Activated T-helper 2 cell treated with anti-CD3 and anti-CD28 coated beads, Interferon-gamma antibody, Interleukin-2, Interleukin-4, amounts not matched to agents 10 μg/mL and 5 μg/mL and 100 μg/mL, durations not matched to agents 14 hours and 24 hours and 36 hours (primary cell): Measurements from ENCODE around the gene ORC6. TPM values are rescaled to one million over a fixed set of nuclear protein-coding genes. Genes with fewer than 3 reads are reported as not detected.

Experiments used
- DNase-seq: peaks from one replicate; pipeline ENCODE4 v3.0.0; 2021; ENCODE audit warnings: low spot score
- H3K27ac Mint-ChIP-seq: one replicate; pipeline ENCODE4 v1.8.0; 2021; ENCODE audit warnings: mixed read lengths
- H3K27me3 Mint-ChIP-seq: one replicate; pipeline ENCODE4 v1.8.0; 2021; ENCODE audit warnings: low read depth, mixed read lengths
- H3K36me3 Mint-ChIP-seq: one replicate; pipeline ENCODE4 v1.8.0; 2021; ENCODE audit warnings: low read depth, mixed read lengths
- H3K4me1 Mint-ChIP-seq: one replicate; pipeline ENCODE4 v1.8.0; 2021; ENCODE audit warnings: low read depth, mixed read lengths
- H3K4me3 Mint-ChIP-seq: one replicate; pipeline ENCODE4 v1.8.0; 2021; ENCODE audit warnings: low read depth, mild to moderate bottlenecking, moderate library complexity, mixed read lengths
- H3K9me3 Mint-ChIP-seq: one replicate; pipeline ENCODE4 v1.8.0; 2021; ENCODE audit warnings: mixed read lengths
- intact Hi-C: fragments of 100-400 bp; cut with micrococcal nuclease; formaldehyde crosslinking; loops from one replicate; pipeline ENCODE4 v1.15.1; 2023
- total RNA-seq: library from RNA; stranded (reverse); gene quantifications from 2 replicates; pipeline ENCODE4 v1.2.3, GENCODE V29; 2022

ORC6 gene
- total RNA-seq, 1 donor from 2014 or later, result 56.8 TPM

DNA sequence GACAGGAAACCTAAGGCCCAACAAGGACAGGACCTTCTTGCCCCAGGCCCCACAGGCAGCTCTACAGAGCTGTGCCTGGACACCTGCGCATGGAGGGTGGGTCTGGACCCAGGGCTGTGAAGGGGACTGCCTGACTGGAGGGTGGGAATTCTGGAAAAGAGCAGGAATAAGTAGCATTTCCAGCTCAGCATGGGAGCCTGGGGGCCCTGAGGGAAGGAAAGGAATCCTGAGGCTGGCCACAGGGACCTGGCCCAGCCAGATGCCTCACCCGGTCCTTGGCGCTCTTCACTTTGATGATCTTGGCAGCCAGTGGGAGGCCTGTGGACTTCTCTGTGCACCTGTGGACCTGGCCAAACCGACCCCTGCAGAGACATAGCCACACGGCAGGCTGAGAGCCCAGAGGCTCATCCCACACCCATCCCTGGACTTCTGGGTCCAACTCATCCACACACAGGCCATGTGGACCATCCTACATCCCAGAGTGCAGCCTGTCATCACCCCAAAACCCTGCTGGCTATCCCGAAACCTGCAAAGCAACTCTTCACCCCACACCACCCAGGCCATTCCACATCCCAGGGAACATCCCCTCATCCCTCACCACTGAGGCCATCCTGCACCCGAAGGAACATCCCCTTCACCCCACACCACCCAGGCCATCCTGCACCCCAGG, 40.0 kb downstream of the ORC6 start:
- Mint-ChIP-seq H3K27ac (no peak overlapping the region), H3K9me3 (peaks cover 2% of the 10 kb centered on the region), H3K4me1 (no peaks in the 10 kb centered on the region), H3K36me3 (no peaks in the 10 kb centered on the region), H3K4me3 (no peak overlapping the region), H3K27me3 (peaks cover 5% of the 10 kb centered on the region)
- intact Hi-C loops, result no loop called here
- DNase-seq, result no peak

GRCh38 chr16:46730126-46730525, 40.7 kb downstream of the ORC6 start:
- no peak overlapping the region for H3K4me3 Mint-ChIP-seq
- H3K9me3 Mint-ChIP-seq, result no peaks in the 10 kb centered on the region
- no peak overlapping the region for H3K27ac Mint-ChIP-seq
- H3K36me3 Mint-ChIP-seq, result no peaks in the 10 kb centered on the region
- intact Hi-C loops, result no loop called here
- H3K4me1 Mint-ChIP-seq, result no peaks in the 10 kb centered on the region
- DNase-seq, result no peak
- H3K27me3 Mint-ChIP-seq, result peaks cover 3% of the 10 kb centered on the region

DNA sequence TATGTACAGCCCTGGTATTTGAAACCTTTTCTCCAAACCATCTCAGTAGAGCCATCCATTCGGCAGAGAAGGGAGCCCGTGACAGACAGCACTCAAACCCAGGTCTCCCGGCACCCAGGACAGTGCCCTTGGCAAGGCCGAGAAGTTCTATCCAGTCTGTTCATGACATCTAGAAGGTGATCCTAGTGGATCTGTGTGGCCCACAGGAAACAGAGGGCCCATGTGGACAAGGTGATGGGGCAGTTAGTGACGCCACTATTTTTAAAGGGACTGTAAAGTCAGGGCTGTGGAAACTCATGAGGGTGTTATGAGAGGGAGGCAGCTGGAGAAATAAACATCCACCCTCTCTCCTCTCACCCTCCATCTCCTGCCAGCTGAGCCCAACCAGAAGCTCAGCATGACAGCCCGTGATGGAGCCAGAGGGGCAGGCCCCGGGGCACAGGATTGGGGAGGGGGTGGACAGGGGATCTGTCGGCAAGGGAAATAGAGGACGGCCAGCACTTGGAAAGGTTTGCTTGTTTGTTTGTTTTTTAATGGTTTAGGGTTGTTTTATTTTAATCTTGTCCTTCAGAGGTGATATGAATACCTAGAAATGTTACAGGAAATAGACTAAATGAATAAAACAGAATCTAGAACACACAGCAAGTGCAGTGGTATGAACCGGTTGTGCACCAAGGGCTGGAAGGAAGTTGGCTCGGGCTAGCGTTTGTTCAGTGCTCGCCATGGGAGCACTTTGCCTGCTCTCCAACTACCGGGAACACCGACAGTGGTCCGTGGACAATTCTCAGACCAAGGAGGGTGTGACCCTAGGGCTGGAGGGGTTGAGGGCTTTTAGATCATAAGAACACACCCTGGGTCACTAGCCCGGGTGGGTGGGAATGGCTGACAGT, 41.6 kb downstream of the ORC6 start:
- DNase-seq, result no peak
- no peak overlapping the region for H3K4me3 Mint-ChIP-seq
- no peaks in the 10 kb centered on the region for H3K4me1 Mint-ChIP-seq
- no peaks in the 10 kb centered on the region for H3K27me3 Mint-ChIP-seq
- intact Hi-C loops, result no loop called here
- no peaks in the 10 kb centered on the region for H3K36me3 Mint-ChIP-seq
- H3K27ac Mint-ChIP-seq, result no peak overlapping the region
- no peaks in the 10 kb centered on the region for H3K9me3 Mint-ChIP-seq

- intact Hi-C loops, result no loop called here
- Mint-ChIP-seq H3K27ac (no peak overlapping the region), H3K9me3 (no peaks in the 10 kb centered on the region), H3K4me3 (no peak overlapping the region), H3K4me1 (no peaks in the 10 kb centered on the region), H3K36me3 (no peaks in the 10 kb centered on the region), H3K27me3 (no peaks in the 10 kb centered on the region)
- DNase-seq, result no peak
Measured at GRCh38 chr16:46731691-46732555, 42.5 kb downstream of the ORC6 start.

DNA sequence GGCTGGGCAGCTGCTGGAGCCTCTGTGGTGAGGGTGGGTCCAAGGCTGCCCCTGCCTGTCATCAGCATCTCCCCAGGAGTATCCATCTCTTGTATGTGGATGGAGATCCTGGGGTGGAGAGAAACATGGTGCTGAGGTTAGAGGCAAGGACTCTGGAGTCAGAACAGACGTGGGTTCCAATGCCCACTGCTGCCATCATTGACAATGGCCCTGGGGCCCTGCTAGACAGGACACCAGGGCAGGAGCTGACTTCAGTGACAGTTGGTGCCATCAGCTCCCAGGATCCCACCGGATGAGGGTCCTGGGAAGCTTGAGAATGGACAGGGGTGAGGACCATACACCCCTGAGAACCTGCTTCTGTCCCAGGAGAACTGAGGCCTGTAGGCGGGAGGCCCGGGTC, 43.1 kb downstream of the ORC6 start:
- Mint-ChIP-seq H3K27ac (no peak overlapping the region), H3K36me3 (no peaks in the 10 kb centered on the region)
- intact Hi-C loops, result no loop called here

GRCh38 chr16:46733319-46733830, 43.9 kb downstream of the ORC6 start:
- intact Hi-C loops, result no loop called here
- Mint-ChIP-seq H3K4me3 (no peak overlapping the region), H3K27me3 (no peaks in the 10 kb centered on the region), H3K27ac (no peak overlapping the region), H3K9me3 (no peaks in the 10 kb centered on the region), H3K36me3 (no peaks in the 10 kb centered on the region), H3K4me1 (no peaks in the 10 kb centered on the region)
- DNase-seq, result no peak

More for the DNA sequence above, 43.1 kb downstream of the ORC6 start:
- no peak overlapping the region for H3K4me3 Mint-ChIP-seq
- no peaks in the 10 kb centered on the region for H3K4me1 Mint-ChIP-seq
- H3K9me3 Mint-ChIP-seq, result no peaks in the 10 kb centered on the region
- no peaks in the 10 kb centered on the region for H3K27me3 Mint-ChIP-seq
- DNase-seq, result no peak

DNA sequence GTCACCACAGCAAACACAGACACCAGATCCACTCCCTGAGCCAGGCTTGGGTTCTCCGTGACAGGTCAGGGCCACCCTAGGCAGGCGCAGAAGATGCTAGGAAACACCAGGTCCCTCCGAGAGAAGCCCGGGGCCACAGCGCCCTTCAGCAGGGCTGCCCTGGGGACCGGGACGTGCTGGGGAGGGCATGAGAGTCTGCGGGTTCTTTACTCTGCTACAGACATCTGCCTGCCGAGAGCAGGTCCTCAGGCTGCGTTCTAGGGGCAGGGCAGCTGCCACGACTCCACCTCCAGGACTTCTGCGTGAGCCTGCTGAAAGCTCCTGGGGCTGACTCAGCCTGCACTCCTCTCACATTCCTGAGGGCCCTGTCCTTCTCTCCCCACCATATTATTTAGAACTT, 47.2 kb downstream of the ORC6 start:
- Mint-ChIP-seq H3K36me3 (no peaks in the 10 kb centered on the region), H3K4me3 (no peak overlapping the region), H3K4me1 (no peaks in the 10 kb centered on the region), H3K9me3 (no peaks in the 10 kb centered on the region), H3K27ac (no peak overlapping the region), H3K27me3 (no peaks in the 10 kb centered on the region)
- intact Hi-C loops, result no loop called here
- no peak for DNase-seq

DNA sequence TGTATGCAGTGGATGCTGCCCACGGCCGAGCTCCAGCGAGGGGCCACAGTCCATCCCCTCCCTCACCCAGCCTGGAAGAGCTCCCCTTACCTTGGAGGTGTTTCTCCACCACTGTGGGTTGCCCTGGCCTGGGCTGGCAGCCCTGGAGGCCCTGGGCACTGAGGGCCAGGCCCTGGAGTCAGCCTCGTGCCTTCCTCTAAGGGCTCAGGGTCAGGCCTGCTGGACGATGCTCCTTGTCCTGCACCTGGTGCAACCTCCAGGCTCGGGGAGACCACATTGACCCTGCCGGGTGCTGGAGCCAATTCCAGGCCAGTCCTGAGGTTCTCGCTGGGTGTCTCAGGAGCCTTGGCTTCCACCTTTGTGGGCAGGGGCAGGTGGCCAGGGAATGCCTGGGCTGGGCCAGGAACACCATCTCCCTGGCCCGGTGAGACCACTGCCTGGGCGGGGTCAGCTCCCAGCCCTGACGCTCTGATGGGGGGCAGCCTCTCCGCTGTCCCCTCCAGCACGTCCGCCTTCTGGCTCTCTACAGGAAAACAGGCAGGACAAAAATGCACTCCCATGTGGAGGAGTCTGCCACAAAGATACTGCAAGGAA, 48.3 kb downstream of the ORC6 start:
- Mint-ChIP-seq H3K27ac (no peak overlapping the region), H3K4me1 (no peaks in the 10 kb centered on the region), H3K9me3 (no peaks in the 10 kb centered on the region), H3K27me3 (no peaks in the 10 kb centered on the region), H3K36me3 (no peaks in the 10 kb centered on the region), H3K4me3 (no peak overlapping the region)
- intact Hi-C loops, result no loop called here
- no peak for DNase-seq

DNA sequence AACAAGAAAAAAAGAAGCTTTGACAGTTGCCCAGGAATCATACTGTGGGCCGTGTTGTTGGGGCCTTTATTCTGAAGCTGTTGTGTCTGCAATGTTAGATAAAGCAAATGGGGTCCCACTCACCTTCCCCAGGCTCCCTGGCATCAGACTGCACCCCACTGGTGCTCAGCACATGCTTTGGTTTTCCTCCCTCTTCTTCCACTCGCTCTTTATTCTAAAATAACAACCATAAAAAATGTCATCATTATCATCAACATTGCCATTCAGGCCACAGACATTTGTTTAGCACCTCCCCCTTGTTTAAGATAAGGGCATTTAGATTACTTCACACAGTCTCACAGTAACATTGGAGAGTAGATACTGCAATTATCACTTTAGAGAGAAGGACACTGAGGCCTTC, 50.5 kb downstream of the ORC6 start:
- Mint-ChIP-seq H3K4me3 (no peak overlapping the region), H3K4me1 (peaks cover 4% of the 10 kb centered on the region), H3K27ac (no peak overlapping the region), H3K36me3 (no peaks in the 10 kb centered on the region), H3K9me3 (no peaks in the 10 kb centered on the region), H3K27me3 (no peaks in the 10 kb centered on the region)
- intact Hi-C loops, result no loop called here
- DNase-seq, result no peak

GRCh38 chr16:46743232-46743719, 53.8 kb downstream of the ORC6 start:
- Mint-ChIP-seq H3K4me1 (peaks cover 4% of the 10 kb centered on the region), H3K27me3 (no peaks in the 10 kb centered on the region), H3K36me3 (no peaks in the 10 kb centered on the region), H3K4me3 (no peak overlapping the region), H3K27ac (no peak overlapping the region), H3K9me3 (no peaks in the 10 kb centered on the region)
- intact Hi-C loops, result no loop called here
- no peak for DNase-seq

DNA sequence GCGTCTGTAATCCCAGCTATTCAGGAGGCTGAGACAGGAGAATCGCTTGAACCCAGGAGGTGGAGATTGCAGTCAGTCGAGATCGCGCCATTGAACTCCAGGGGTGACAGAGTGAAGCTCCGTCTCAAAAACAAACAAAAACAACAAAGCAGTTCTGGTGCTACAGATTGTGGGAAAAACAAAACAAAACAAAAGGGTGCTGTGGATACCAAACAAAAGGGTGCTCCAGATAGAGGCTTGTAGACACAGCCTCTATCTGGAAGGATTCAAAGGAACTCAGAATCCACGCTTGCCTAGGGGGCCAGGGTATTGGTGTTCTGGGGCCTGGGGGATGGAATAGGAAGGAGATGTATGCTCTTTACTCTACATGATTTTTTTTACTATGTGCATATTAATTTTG, 56.2 kb downstream of the ORC6 start:
- no peak for DNase-seq
- no peaks in the 10 kb centered on the region for H3K36me3 Mint-ChIP-seq
- H3K27me3 Mint-ChIP-seq, result no peaks in the 10 kb centered on the region
- H3K27ac Mint-ChIP-seq, result no peak overlapping the region
- peaks cover 4% of the 10 kb centered on the region for H3K4me1 Mint-ChIP-seq
- H3K4me3 Mint-ChIP-seq, result no peak overlapping the region
- H3K9me3 Mint-ChIP-seq, result no peaks in the 10 kb centered on the region
- intact Hi-C loops, result no loop called here
